ENCODE measurements around the gene BHLHA9.

The BHLHA9 gene

DNA sequence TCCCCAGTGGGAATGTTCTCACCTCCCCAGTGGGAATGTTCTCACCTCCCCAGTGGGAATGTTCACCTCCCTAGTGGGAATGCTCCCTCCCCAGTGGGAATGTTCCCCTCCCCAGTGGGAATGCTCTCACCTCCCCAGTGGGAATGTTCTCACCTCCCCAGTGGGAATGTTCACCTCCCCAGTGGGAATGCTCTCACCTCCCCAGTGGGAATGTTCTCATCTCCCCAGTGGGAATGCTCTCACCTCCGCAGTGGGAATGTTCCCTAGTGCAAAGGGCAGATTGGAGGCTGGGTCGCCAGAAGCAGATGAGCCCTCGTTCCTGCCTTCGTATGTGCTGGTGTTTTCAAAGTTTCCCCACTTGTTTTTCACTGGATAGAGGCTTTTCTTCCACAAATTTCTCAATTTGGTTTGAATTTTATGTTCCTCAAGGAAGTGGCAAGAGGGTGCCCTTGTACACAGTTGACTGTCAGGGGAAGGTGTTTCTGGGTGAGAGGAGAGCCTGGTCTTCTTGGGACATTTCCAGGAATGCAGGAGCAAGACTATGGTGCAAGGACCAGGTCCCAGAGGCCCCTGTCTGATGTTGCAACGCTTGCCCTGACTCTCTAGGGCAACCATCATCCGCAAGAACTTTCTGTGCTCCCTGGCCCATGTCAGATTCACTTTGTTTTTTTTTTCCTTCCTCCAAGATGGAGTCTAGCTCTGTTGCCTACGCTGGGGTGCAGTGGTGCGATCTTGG lies 43.2 kb downstream of the BHLHA9 start:
- Histone ChIP-seq H3K27ac (no peak overlapping the region), H3K9ac (ENCODE audit: insufficient read length) (no peak overlapping the region), H3K36me3 (ENCODE audit: insufficient read depth, low read length) (no peaks in the 10 kb centered on the region), H3K9me3 (ENCODE audit: low read depth, low read length) (no peaks in the 10 kb centered on the region), H3K4me3 (no peak overlapping the region)
- no peak for TF ChIP-seq EZH2 (IDR thresholded peaks at IDR 0.05)
- no peak for TF ChIP-seq FOXP2 (optimal IDR thresholded peaks at IDR 0.05; ENCODE audit: control extremely low read depth, extremely low read length, insufficient read depth)
- no peak for TF ChIP-seq POLR2AphosphoS5 (IDR thresholded peaks at IDR 0.05; ENCODE audit: borderline replicate concordance, low read depth, low read length)
- DNase-seq (ENCODE audit: low read depth, low spot score): no peak

DNA sequence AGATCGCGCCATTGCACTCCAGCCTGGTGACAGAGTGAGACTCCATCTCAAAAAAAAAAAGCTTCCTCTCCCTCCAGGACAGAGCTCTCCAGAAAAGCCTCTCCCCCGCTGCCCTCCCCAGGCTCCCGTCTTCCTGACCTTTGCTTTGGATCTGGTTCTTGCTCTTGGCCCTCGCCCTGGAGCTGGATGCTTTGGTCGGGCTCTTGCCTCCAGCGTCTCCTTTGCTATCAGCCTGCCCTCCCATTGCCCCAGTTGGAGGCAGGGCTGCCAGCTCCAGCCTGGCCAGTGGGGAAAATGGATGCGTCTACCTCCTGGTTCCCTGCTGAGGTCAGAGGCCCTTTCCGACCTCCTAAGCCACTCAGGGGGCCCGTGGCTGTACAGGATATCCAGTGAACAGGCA lies 45.2 kb downstream of the BHLHA9 start:
- H3K4me3 ChIP-seq: no peak overlapping the region
- H3K27ac ChIP-seq: no peak overlapping the region
- no peak for DNase-seq (ENCODE audit: low read depth, low spot score)
- H3K9ac ChIP-seq (ENCODE audit: insufficient read length): no peak overlapping the region
- TF ChIP-seq POLR2AphosphoS5 (IDR thresholded peaks at IDR 0.05; ENCODE audit: borderline replicate concordance, low read depth, low read length) (no peak), FOXP2 (optimal IDR thresholded peaks at IDR 0.05; ENCODE audit: control extremely low read depth, extremely low read length, insufficient read depth) (no peak), EZH2 (IDR thresholded peaks at IDR 0.05) (no peak)
- H3K9me3 ChIP-seq (ENCODE audit: low read depth, low read length): no peaks in the 10 kb centered on the region
- H3K36me3 ChIP-seq (ENCODE audit: insufficient read depth, low read length): no peaks in the 10 kb centered on the region

DNA sequence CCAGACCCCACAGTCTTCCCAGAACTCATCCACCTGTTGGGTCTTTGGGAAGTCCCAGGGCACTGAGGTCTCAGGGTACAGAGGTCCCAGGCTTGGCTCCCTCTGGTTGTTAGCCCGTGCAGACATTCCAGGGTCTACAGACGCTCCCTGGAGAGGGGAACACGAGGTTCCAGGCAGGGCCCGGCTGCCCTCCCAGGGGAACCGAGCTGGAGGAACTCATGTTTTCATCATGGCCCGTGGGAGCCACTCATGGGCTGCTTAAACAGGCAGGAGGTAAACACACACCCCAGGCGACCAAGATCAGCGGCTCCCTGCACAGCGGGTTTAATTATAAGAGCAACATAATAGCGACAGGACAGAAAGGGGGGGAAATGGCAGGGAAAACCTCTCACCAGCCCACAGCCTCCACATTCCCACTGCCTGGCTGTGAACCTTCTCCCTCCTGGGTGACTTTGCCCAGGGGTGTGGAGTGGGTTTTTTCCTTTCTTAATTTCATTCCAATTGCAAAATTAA lies 45.7 kb downstream of the BHLHA9 start:
- TF ChIP-seq EZH2 (IDR thresholded peaks at IDR 0.05) (no peak), FOXP2 (optimal IDR thresholded peaks at IDR 0.05; ENCODE audit: control extremely low read depth, extremely low read length, insufficient read depth) (no peak), POLR2AphosphoS5 (IDR thresholded peaks at IDR 0.05; ENCODE audit: borderline replicate concordance, low read depth, low read length) (no peak)
- Histone ChIP-seq H3K36me3 (ENCODE audit: insufficient read depth, low read length) (no peaks in the 10 kb centered on the region), H3K9me3 (ENCODE audit: low read depth, low read length) (no peaks in the 10 kb centered on the region), H3K4me3 (peak overlapping the region; percentile 36; the same call in 1 of the 2 replicates), H3K27ac (no peak overlapping the region), H3K9ac (ENCODE audit: insufficient read length) (no peak overlapping the region)
- DNase-seq (ENCODE audit: low read depth, low spot score): no peak

All from SK-N-MC (cell line).